ENCODE results near the gene NXN. TPM values are rescaled to one million over a fixed set of nuclear protein-coding genes. Genes with fewer than 3 reads are reported as not detected.

The NXN gene
- polyA plus RNA-seq, 3 donors = not detected

GRCh38 chr17:896953-897661 is 82.5 kb downstream of the NXN start:
- peaks cover 22% of the 10 kb centered on the region for H3K4me1 Mint-ChIP-seq
- H3K4me3 Mint-ChIP-seq = peak overlapping the region; percentile 23 to 27
- H3K4me2 ChIP-seq (replicated peaks; ENCODE audit: extremely low read depth, low read length, poor library complexity, severe bottlenecking) = peak overlapping the region; percentile 38
- peak overlapping the region; percentile 57 for H2AFZ ChIP-seq (ENCODE audit: insufficient read depth, low read depth, low read length, poor library complexity, severe bottlenecking)
- H4K20me1 ChIP-seq (ENCODE audit: insufficient read depth, low read length) = no peaks in the 10 kb centered on the region
- peaks cover 17 to 20% of the 10 kb centered on the region in 2 donors for H3K4me1 ChIP-seq (ENCODE audit: control insufficient read depth in 1 of 2, insufficient read depth in 2 of 2, low read length in 2 of 2)
- DNase-seq = peak; percentile 34 to 37 (median 35)
- intact Hi-C loops (cut with micrococcal nuclease) = no loop called here
- H3K27ac ChIP-seq (ENCODE audit: low read depth in 1 of 2, low read length in 2 of 2) = no peak overlapping the region
- no peaks in the 10 kb centered on the region for H3K36me3 Mint-ChIP-seq
- peaks cover 0 to 15% of the 10 kb centered on the region in 2 donors for H3K27me3 ChIP-seq (ENCODE audit: control insufficient read depth in 2 of 2, insufficient read depth in 2 of 2, low read length in 2 of 2)
- peaks cover 26 to 59% (median 50%) of the 10 kb centered on the region in 3 donors for H3K27me3 Mint-ChIP-seq (ENCODE audit: low read depth in 3 of 3)
- H3K4me3 ChIP-seq (replicated peaks in 1 of 3; ENCODE audit: low read depth in 2 of 3, low read length in 3 of 3) = peak overlapping the region in 1 of 3 experiments; percentile 10
- no peak overlapping the region for H3K9ac ChIP-seq (ENCODE audit: insufficient read depth, low read length, poor library complexity, severe bottlenecking)
- H3K9me3 ChIP-seq (replicated peaks in 1 of 2; ENCODE audit: control insufficient read depth in 1 of 2, insufficient read depth in 1 of 2, low read length in 2 of 2) = no peaks in the 10 kb centered on the region
- no peaks in the 10 kb centered on the region for H3K79me2 ChIP-seq (ENCODE audit: insufficient read depth, low read length)
- no peaks in the 10 kb centered on the region for H3K36me3 ChIP-seq (replicated peaks in 1 of 2; ENCODE audit: control insufficient read depth in 1 of 2, insufficient read depth in 2 of 2, low read length in 2 of 2)
- no peak for TF ChIP-seq CTCF (IDR thresholded peaks at IDR 0.05)
- WGBS (ENCODE audit: insufficient coverage) = 42% methylated on average over 5 of the region's 29 CpGs
- peak overlapping the region in 3 of 7 donors; percentile 16 to 63 (median 29) for H3K27ac Mint-ChIP-seq
- H3K9me3 Mint-ChIP-seq = peaks cover 0 to 23% (median 9%) of the 10 kb centered on the region in 7 donors

GRCh38 chr17:896454-896853 is 83.1 kb downstream of the NXN start:
- H3K4me1 Mint-ChIP-seq = peaks cover 22% of the 10 kb centered on the region
- peaks cover 26 to 54% (median 45%) of the 10 kb centered on the region in 3 donors for H3K27me3 Mint-ChIP-seq (ENCODE audit: low read depth in 3 of 3)
- no peaks in the 10 kb centered on the region for H3K36me3 Mint-ChIP-seq
- Histone ChIP-seq H3K79me2 (ENCODE audit: insufficient read depth, low read length) (no peaks in the 10 kb centered on the region), H3K4me3 (replicated peaks in 1 of 3; ENCODE audit: low read depth in 2 of 3, low read length in 3 of 3) (no peak overlapping the region), H3K36me3 (replicated peaks in 1 of 2; ENCODE audit: control insufficient read depth in 1 of 2, insufficient read depth in 2 of 2, low read length in 2 of 2) (no peaks in the 10 kb centered on the region), H3K9ac (ENCODE audit: insufficient read depth, low read length, poor library complexity, severe bottlenecking) (no peak overlapping the region), H3K4me1 (ENCODE audit: control insufficient read depth in 1 of 2, insufficient read depth in 2 of 2, low read length in 2 of 2) (peaks cover 17 to 20% of the 10 kb centered on the region in 2 donors), H3K4me2 (replicated peaks; ENCODE audit: extremely low read depth, low read length, poor library complexity, severe bottlenecking) (no peak overlapping the region), H3K9me3 (replicated peaks in 1 of 2; ENCODE audit: control insufficient read depth in 1 of 2, insufficient read depth in 1 of 2, low read length in 2 of 2) (no peaks in the 10 kb centered on the region), H4K20me1 (ENCODE audit: insufficient read depth, low read length) (no peaks in the 10 kb centered on the region), H3K27me3 (ENCODE audit: control insufficient read depth in 2 of 2, insufficient read depth in 2 of 2, low read length in 2 of 2) (peaks cover 0 to 12% of the 10 kb centered on the region in 2 donors), H2AFZ (ENCODE audit: insufficient read depth, low read depth, low read length, poor library complexity, severe bottlenecking) (peak overlapping the region; percentile 21), H3K27ac (ENCODE audit: low read depth in 1 of 2, low read length in 2 of 2) (no peak overlapping the region)
- peak overlapping the region in 1 of 7 donors; percentile 16 for H3K27ac Mint-ChIP-seq
- DNase-seq = no peak
- TF ChIP-seq CTCF (IDR thresholded peaks at IDR 0.05) = no peak
- intact Hi-C loops (cut with micrococcal nuclease) = no loop called here
- H3K9me3 Mint-ChIP-seq = peaks cover 0 to 23% (median 9%) of the 10 kb centered on the region in 7 donors
- 83% methylated on average over 3 of the region's 14 CpGs for WGBS (ENCODE audit: insufficient coverage)
- H3K4me3 Mint-ChIP-seq = peak overlapping the region in 1 of 2 donors; percentile 13
